Panc1 (cell line): ENCODE data around the gene SLC4A4. TPM values are rescaled to one million over a fixed set of nuclear protein-coding genes. Genes with fewer than 3 reads are reported as not detected.

ENCODE experiments used
- ATAC-seq: fragments of 200-7000 bp; cut with Tn5 transposase; 2 replicates; pipeline ENCODE4 v1.9.1; 2020; ENCODE audit warnings: mild to moderate bottlenecking, moderate library complexity
- BruUV-seq: library from RNA; stranded (reverse); fragments of 400-500 nt; replicated peaks from 2 replicates; lab custom pipeline; 2021; lab: Mats Ljungman, UMichigan
- CTCF ChIA-PET: fragments of 300-600 bp; sonication (Branson Sonifier 250); formaldehyde crosslinking; loops from one replicate; lab custom pipeline; 2022; ENCODE audit warnings: antibody characterized with exemption; lab: Charles Lee
- POLR2A ChIA-PET: fragments of 300-600 bp; sonication (Branson Sonifier 250); formaldehyde crosslinking; loops from one replicate; lab custom pipeline; 2022; ENCODE audit warnings: antibody characterized with exemption; lab: Charles Lee
- DNase-seq: peaks from one replicate; pipeline ENCODE4 v3.0.0-alpha.2; 2010; ENCODE audit warnings: low read depth, low spot score
- H3K27ac ChIP-seq: 2 replicates; pipeline ENCODE4 v1.5.1; 2011; ENCODE audit warnings: mild to moderate bottlenecking, low read length, inconsistent platforms
- H3K27me3 ChIP-seq: fragments of 200-500 bp; sonication (Bioruptor generic); 2 replicates; pipeline ENCODE4 v1.6.0; 2014; ENCODE audit warnings: low read length, inconsistent platforms; ENCODE audit not compliant: control insufficient read depth, insufficient read depth
- H3K36me3 ChIP-seq: fragments of 200-500 bp; sonication (Bioruptor generic); 2 replicates; pipeline ENCODE4 v1.5.1; 2014; ENCODE audit warnings: inconsistent platforms, mild to moderate bottlenecking, low read length, moderate library complexity; ENCODE audit not compliant: control insufficient read depth, insufficient read depth
- H3K4me1 ChIP-seq: 2 replicates; pipeline ENCODE4 v1.5.1; 2011; ENCODE audit warnings: inconsistent platforms, mild to moderate bottlenecking, low read length, moderate library complexity; ENCODE audit not compliant: control insufficient read depth, insufficient read depth
- H3K4me3 ChIP-seq, 2 experiments: 2 replicates each; pipeline ENCODE4 v1.5.1; 2011 to 2012; ENCODE audit warnings: low read depth in 2 of 2, low read length in 2 of 2, mild to moderate bottlenecking in 2 of 2, inconsistent platforms in 1 of 2, moderate library complexity in 1 of 2
- H3K9me3 ChIP-seq: fragments of 200-500 bp; sonication (Bioruptor generic); 2 replicates; pipeline ENCODE4 v1.5.1; 2014; ENCODE audit warnings: low read depth, mild to moderate bottlenecking, inconsistent platforms, low read length, moderate library complexity; ENCODE audit not compliant: control insufficient read depth, insufficient read depth
- CTCF ChIP-seq: fragments of 450-650 bp; IDR thresholded peaks from 2 replicates; pipeline ENCODE4 v1.5.1; 2017; ENCODE audit warnings: mild to moderate bottlenecking
- POLR2AphosphoS5 ChIP-seq: IDR thresholded peaks from 2 replicates; pipeline ENCODE4 v1.6.1; 2012; ENCODE audit warnings: mild to moderate bottlenecking, low read depth, low read length, moderate library complexity
- SIN3A ChIP-seq: IDR thresholded peaks from 2 replicates; pipeline ENCODE4 v1.6.1; 2012; ENCODE audit warnings: low read depth, mild to moderate bottlenecking, low read length, moderate library complexity, borderline replicate concordance; ENCODE audit not compliant: insufficient read depth
- TCF7L2 ChIP-seq: IDR thresholded peaks from 2 replicates; pipeline ENCODE4 v1.6.1; 2011; ENCODE audit warnings: mild to moderate bottlenecking, low read depth, low read length, inconsistent platforms
- in situ Hi-C: cut with HindIII; loops from 2 replicates; pipeline ENCODE4 v1.10.0; 2016; ENCODE audit warnings: low sequenced_read_pairs, low pct_unique_long_range_greater_than_20kb
- intact Hi-C: fragments of 100-400 bp; cut with micrococcal nuclease; formaldehyde crosslinking; loops from one replicate; pipeline ENCODE4 v1.10.0; 2022; ENCODE audit not compliant: unreplicated experiment
- total RNA-seq: library from RNA; stranded (reverse); gene quantifications from one replicate; pipeline ENCODE4 v1.2.1, GENCODE V29; 2021; ENCODE audit not compliant: unreplicated experiment
- TF ChIP-seq, protein P1 (sequence below), 2 experiments: IDR thresholded peaks; 2 replicates each; pipeline ENCODE4 v1.6.1; 2011 to 2012; ENCODE audit warnings: low read depth in 2 of 2, control low read depth in 1 of 2, low read length in 1 of 2, mild to moderate bottlenecking in 1 of 2, moderate library complexity in 1 of 2; ENCODE audit not compliant: insufficient read depth in 1 of 2

The SLC4A4 gene
- total RNA-seq, 1 experiment from 2014 or later: 0.26 TPM

DNA sequence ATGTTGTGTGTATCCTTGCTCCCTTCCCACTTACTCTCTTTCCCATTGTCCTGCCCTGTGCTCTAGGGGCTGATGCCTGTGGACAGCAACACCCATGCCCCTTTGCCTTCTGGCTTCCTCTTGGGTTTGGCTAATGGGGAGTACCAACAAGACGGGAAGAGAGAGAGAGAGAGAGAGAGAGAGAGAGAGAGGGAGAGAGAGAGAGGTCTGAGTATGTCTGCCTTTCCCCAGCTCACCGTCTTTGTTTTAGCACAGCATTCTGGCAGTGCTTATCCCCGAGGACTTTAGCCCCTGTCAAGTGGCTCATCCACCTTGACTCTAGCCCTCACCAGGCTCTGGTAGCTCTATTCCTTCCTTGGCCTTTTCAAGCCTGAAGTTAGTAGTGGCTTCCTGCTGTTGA, 128.0 kb downstream of the SLC4A4 start:
- H3K27ac ChIP-seq: no peak overlapping the region
- H3K4me1 ChIP-seq: no peaks in the 10 kb centered on the region
- no peak for TF ChIP-seq SIN3A
- TF ChIP-seq, protein P1, sequence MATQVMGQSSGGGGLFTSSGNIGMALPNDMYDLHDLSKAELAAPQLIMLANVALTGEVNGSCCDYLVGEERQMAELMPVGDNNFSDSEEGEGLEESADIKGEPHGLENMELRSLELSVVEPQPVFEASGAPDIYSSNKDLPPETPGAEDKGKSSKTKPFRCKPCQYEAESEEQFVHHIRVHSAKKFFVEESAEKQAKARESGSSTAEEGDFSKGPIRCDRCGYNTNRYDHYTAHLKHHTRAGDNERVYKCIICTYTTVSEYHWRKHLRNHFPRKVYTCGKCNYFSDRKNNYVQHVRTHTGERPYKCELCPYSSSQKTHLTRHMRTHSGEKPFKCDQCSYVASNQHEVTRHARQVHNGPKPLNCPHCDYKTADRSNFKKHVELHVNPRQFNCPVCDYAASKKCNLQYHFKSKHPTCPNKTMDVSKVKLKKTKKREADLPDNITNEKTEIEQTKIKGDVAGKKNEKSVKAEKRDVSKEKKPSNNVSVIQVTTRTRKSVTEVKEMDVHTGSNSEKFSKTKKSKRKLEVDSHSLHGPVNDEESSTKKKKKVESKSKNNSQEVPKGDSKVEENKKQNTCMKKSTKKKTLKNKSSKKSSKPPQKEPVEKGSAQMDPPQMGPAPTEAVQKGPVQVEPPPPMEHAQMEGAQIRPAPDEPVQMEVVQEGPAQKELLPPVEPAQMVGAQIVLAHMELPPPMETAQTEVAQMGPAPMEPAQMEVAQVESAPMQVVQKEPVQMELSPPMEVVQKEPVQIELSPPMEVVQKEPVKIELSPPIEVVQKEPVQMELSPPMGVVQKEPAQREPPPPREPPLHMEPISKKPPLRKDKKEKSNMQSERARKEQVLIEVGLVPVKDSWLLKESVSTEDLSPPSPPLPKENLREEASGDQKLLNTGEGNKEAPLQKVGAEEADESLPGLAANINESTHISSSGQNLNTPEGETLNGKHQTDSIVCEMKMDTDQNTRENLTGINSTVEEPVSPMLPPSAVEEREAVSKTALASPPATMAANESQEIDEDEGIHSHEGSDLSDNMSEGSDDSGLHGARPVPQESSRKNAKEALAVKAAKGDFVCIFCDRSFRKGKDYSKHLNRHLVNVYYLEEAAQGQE (IDR thresholded peaks at IDR 0.05; ENCODE audit: insufficient read depth in 1 of 2, low read depth in 2 of 2, low read length in 1 of 2): no peak
- no peak for TF ChIP-seq TCF7L2
- TF ChIP-seq CTCF: no peak
- no peak for TF ChIP-seq POLR2AphosphoS5
- ChIA-PET POLR2A (interaction anchor here (0.5 kb wide), 1 partner anchor 226 kb away, joined by 3 read pairs; no protein-coding TSS in a partner anchor), CTCF (no interaction called here)
- ATAC-seq (no peak), DNase-seq (no peak)
- intact Hi-C loops: no loop called here
- H3K9me3 ChIP-seq: no peaks in the 10 kb centered on the region
- in situ Hi-C loops: no loop called here
- H3K4me3 ChIP-seq: no peak overlapping the region
- no peaks in the 10 kb centered on the region for H3K27me3 ChIP-seq
- no TSS peak for BruUV-seq
- H3K36me3 ChIP-seq: no peaks in the 10 kb centered on the region

GRCh38 chr4:71468116-71468710, 129.4 kb downstream of the SLC4A4 start:
- DNase-seq (no peak), ATAC-seq (no peak)
- Histone ChIP-seq H3K27ac (no peak overlapping the region), H3K4me1 (no peaks in the 10 kb centered on the region), H3K27me3 (no peaks in the 10 kb centered on the region), H3K36me3 (no peaks in the 10 kb centered on the region), H3K4me3 (no peak overlapping the region), H3K9me3 (no peaks in the 10 kb centered on the region)
- ChIA-PET POLR2A (no interaction called here), CTCF (no interaction called here)
- TF ChIP-seq TCF7L2: no peak
- TF ChIP-seq CTCF: no peak
- no peak for TF ChIP-seq SIN3A
- TF ChIP-seq, protein P1 (IDR thresholded peaks at IDR 0.05; ENCODE audit: insufficient read depth in 1 of 2, low read depth in 2 of 2, low read length in 1 of 2): no peak
- no peak for TF ChIP-seq POLR2AphosphoS5
- BruUV-seq: no TSS peak
- in situ Hi-C loops (no loop called here), intact Hi-C loops (no loop called here)
